HepG2 (cell line): ENCODE measurements around the gene ENG. TPM values are rescaled to one million over a fixed set of nuclear protein-coding genes. Genes with fewer than 3 reads are reported as not detected.

Source experiments
- EP300 ChIP-seq, 3 experiments: sonication (generic) in 1 of 3; formaldehyde crosslinking in 1 of 3; IDR thresholded peaks; 2 replicates each; pipeline versions ENCODE4 v1.5.1 to v1.6.1; 2011 to 2020; ENCODE audit warnings: low read depth in 2 of 3, low read length in 2 of 3, borderline replicate concordance in 1 of 3, improper control_type of control experiment in 1 of 3, mild to moderate bottlenecking in 1 of 3, missing genetic modification reagents in 1 of 3, moderate library complexity in 1 of 3
- FLYWCH1 ChIP-seq: sonication (generic); formaldehyde crosslinking; IDR thresholded peaks from 2 replicates; pipeline ENCODE4 v1.8.1; 2023; ENCODE audit warnings: mild to moderate bottlenecking, missing genetic modification reagents
- FOXM1 ChIP-seq: sonication (generic); formaldehyde crosslinking; IDR thresholded peaks from 2 replicates; pipeline ENCODE4 v1.5.0; 2020; ENCODE audit warnings: missing genetic modification reagents
- HIVEP1 ChIP-seq: sonication (generic); formaldehyde crosslinking; IDR thresholded peaks from 2 replicates; pipeline ENCODE4 v1.4.0; 2020; ENCODE audit warnings: mild to moderate bottlenecking, missing genetic modification reagents
- HOXA5 ChIP-seq: sonication (generic); formaldehyde crosslinking; IDR thresholded peaks from 2 replicates; pipeline ENCODE4 v1.4.0; 2020; ENCODE audit warnings: missing genetic modification reagents
- KAT2B ChIP-seq: fragments of 150-350 bp; IDR thresholded peaks from 2 replicates; pipeline ENCODE4 v1.6.1; 2014; ENCODE audit warnings: low read depth, low read length, borderline replicate concordance
- KAT8 ChIP-seq: IDR thresholded peaks from 2 replicates; pipeline ENCODE4 v1.6.1; 2016; ENCODE audit warnings: missing genetic modification reagents, missing compliant biosample characterization
- POLR2AphosphoS2 ChIP-seq: IDR thresholded peaks from 2 replicates; pipeline ENCODE4 v1.6.1; 2011; ENCODE audit warnings: low read depth, low read length, improper control_type of control experiment
- RNF2 ChIP-seq: fragments of 450-650 bp; conservative IDR thresholded peaks from 2 replicates; pipeline ENCODE4 v1.6.1; 2016; ENCODE audit warnings: low read depth
- SKIL ChIP-seq: sonication (generic); formaldehyde crosslinking; IDR thresholded peaks from 2 replicates; pipeline ENCODE4 v1.8.0; 2022; ENCODE audit warnings: missing genetic modification reagents, mild to moderate bottlenecking, moderate library complexity, borderline replicate concordance
- SP4 ChIP-seq: sonication (generic); formaldehyde crosslinking; IDR thresholded peaks from 2 replicates; pipeline ENCODE4 v1.8.1; 2023; ENCODE audit warnings: mild to moderate bottlenecking, missing genetic modification reagents
- TRIM24 ChIP-seq: sonication (generic); formaldehyde crosslinking; IDR thresholded peaks from 2 replicates; pipeline ENCODE4 v1.8.0; 2022; ENCODE audit warnings: mild to moderate bottlenecking, missing genetic modification reagents
- XBP1 ChIP-seq: sonication (generic); formaldehyde crosslinking; IDR thresholded peaks from 2 replicates; pipeline ENCODE4 v1.5.0; 2020; ENCODE audit warnings: missing genetic modification reagents
- ZNF224 ChIP-seq: sonication (generic); formaldehyde crosslinking; IDR thresholded peaks from 2 replicates; pipeline ENCODE4 v1.5.0; 2020; ENCODE audit warnings: mild to moderate bottlenecking, missing genetic modification reagents
- ZNF350 ChIP-seq: sonication (generic); formaldehyde crosslinking; IDR thresholded peaks from 2 replicates; pipeline ENCODE4 v1.4.0; 2020; ENCODE audit warnings: mild to moderate bottlenecking, low read depth, missing genetic modification reagents, borderline replicate concordance
- ZNF383 ChIP-seq: sonication (generic); formaldehyde crosslinking; IDR thresholded peaks from 2 replicates; pipeline ENCODE4 v1.4.0; 2020; ENCODE audit warnings: missing genetic modification reagents, mild to moderate bottlenecking, borderline replicate concordance
- ZNF484 ChIP-seq: sonication (generic); formaldehyde crosslinking; IDR thresholded peaks from 2 replicates; pipeline ENCODE4 v1.5.1; 2020; ENCODE audit warnings: mild to moderate bottlenecking, low read depth, missing genetic modification reagents, borderline replicate concordance
- ZNF570 ChIP-seq: sonication (generic); formaldehyde crosslinking; IDR thresholded peaks from 2 replicates; pipeline ENCODE4 v1.4.0; 2020; ENCODE audit warnings: mild to moderate bottlenecking, missing genetic modification reagents, borderline replicate concordance
- polyA plus RNA-seq, 8 experiments: library from polyadenylated mRNA; depleted of rRNA in 3 of 8; stranded (reverse) in 7 of 8; unstranded in 1 of 8; fragments of >200 nt; fragmentation: Illumina TruSeq in 4 of 8; extraction: Trizol in 4 of 8; gene quantifications; 2 replicates each; pipeline versions ENCODE4 v1.2.1 to v1.2.3, GENCODE V29; 2011 to 2016; ENCODE audit warnings: low read depth in 4 of 8, missing spikeins in 1 of 8, mixed read lengths in 1 of 8; ENCODE audit not compliant: insufficient read depth in 1 of 8
- total RNA-seq, 5 experiments: library from RNA; depleted of rRNA; stranded (reverse); fragments of >200 nt; fragmentation: Illumina TruSeq; extraction: Trizol; gene quantifications; 2 replicates each; pipeline ENCODE4 v1.2.3, GENCODE V29; 2016; ENCODE audit warnings: low read depth in 1 of 5
- TF ChIP-seq, protein P1 (sequence below): IDR thresholded peaks from 2 replicates; pipeline ENCODE4 v1.6.1; 2016; ENCODE audit warnings: mild to moderate bottlenecking
- TF ChIP-seq, protein P2 (sequence below): sonication (generic); formaldehyde crosslinking; IDR thresholded peaks from 2 replicates; pipeline ENCODE4 v1.4.0; 2020; ENCODE audit warnings: missing genetic modification reagents
- TF ChIP-seq, protein P3 (sequence below): sonication (generic); formaldehyde crosslinking; IDR thresholded peaks from 2 replicates; pipeline ENCODE4 v1.4.0; 2020; ENCODE audit warnings: mild to moderate bottlenecking, missing genetic modification reagents
- TF ChIP-seq, protein P4 (sequence below): sonication (generic); formaldehyde crosslinking; IDR thresholded peaks from 2 replicates; pipeline ENCODE4 v1.5.0; 2020; ENCODE audit warnings: mild to moderate bottlenecking, missing genetic modification reagents

ENG gene
- total and polyA plus RNA-seq, 2 of the 13 experiments (the other 11 are each of a cell fraction or from before 2014, with no cell fraction given): 0.02 to 1.1 TPM

DNA sequence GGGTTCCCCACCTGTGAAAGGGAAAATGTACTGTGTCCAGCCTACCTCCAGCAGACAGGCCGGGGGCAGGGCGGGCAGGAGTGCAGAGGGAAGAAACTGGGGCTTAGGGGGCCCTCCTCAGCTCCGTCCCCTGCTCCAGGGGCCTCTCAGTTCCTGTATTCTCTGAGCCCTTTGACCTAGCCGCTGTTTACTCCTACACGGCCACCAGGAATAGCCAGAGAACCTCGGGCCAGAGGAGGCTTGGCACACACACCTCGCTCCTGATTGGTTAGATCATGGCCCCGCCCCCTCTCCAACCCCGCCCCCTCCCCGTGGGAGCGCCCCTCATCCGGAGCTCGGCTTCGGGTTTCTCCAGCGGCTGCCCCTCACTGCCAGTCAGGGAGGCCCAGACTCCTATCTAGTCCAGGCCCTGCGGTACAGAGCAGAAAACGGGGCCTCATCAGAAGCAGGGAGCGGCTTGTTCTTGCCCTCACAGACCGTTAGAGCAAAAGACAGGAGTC lies 42.8 kb upstream of the ENG start (continued):
- TF ChIP-seq POLR2AphosphoS2: no peak
- TF ChIP-seq HIVEP1: peak; percentile 41; the same call in 1 of the 2 replicates
- no peak for TF ChIP-seq ZNF224
- no peak for TF ChIP-seq SKIL (CRISPR knock-in tag)
- peak; percentile 59; the same call in 1 of the 2 replicates for TF ChIP-seq SP4 (CRISPR knock-in tag)
- TF ChIP-seq, protein P1, sequence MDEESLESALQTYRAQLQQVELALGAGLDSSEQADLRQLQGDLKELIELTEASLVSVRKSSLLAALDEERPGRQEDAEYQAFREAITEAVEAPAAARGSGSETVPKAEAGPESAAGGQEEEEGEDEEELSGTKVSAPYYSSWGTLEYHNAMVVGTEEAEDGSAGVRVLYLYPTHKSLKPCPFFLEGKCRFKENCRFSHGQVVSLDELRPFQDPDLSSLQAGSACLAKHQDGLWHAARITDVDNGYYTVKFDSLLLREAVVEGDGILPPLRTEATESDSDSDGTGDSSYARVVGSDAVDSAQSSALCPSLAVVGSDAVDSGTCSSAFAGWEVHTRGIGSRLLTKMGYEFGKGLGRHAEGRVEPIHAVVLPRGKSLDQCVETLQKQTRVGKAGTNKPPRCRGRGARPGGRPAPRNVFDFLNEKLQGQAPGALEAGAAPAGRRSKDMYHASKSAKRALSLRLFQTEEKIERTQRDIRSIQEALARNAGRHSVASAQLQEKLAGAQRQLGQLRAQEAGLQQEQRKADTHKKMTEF (CRISPR knock-in tag): peak; percentile 58
- no peak for TF ChIP-seq XBP1 (CRISPR knock-in tag)
- no peak for TF ChIP-seq FOXM1 (CRISPR knock-in tag)
- TF ChIP-seq, protein P2, sequence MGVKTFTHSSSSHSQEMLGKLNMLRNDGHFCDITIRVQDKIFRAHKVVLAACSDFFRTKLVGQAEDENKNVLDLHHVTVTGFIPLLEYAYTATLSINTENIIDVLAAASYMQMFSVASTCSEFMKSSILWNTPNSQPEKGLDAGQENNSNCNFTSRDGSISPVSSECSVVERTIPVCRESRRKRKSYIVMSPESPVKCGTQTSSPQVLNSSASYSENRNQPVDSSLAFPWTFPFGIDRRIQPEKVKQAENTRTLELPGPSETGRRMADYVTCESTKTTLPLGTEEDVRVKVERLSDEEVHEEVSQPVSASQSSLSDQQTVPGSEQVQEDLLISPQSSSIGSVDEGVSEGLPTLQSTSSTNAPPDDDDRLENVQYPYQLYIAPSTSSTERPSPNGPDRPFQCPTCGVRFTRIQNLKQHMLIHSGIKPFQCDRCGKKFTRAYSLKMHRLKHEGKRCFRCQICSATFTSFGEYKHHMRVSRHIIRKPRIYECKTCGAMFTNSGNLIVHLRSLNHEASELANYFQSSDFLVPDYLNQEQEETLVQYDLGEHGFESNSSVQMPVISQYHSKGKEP: no peak
- TF ChIP-seq, protein P3, sequence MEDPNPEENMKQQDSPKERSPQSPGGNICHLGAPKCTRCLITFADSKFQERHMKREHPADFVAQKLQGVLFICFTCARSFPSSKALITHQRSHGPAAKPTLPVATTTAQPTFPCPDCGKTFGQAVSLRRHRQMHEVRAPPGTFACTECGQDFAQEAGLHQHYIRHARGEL (CRISPR knock-in tag): no peak
- TF ChIP-seq FLYWCH1 (CRISPR knock-in tag): no peak
- no peak for TF ChIP-seq KAT2B
- TF ChIP-seq TRIM24: no peak
- TF ChIP-seq ZNF484 (CRISPR knock-in tag): no peak
- TF ChIP-seq HOXA5 (CRISPR knock-in tag): no peak
- no peak for TF ChIP-seq KAT8 (CRISPR knock-in tag)
- TF ChIP-seq EP300 (IDR thresholded peaks at IDR 0.05; ENCODE audit: low read depth in 2 of 2, low read length in 2 of 2): peak in 1 of 2 experiments; percentile 79; a peak in 2 of 4 replicates
- TF ChIP-seq EP300 (CRISPR knock-in tag; IDR thresholded peaks at IDR 0.05; ENCODE audit: borderline replicate concordance): peak; percentile 62; the same call in 1 of the 2 replicates
- TF ChIP-seq, protein P4, sequence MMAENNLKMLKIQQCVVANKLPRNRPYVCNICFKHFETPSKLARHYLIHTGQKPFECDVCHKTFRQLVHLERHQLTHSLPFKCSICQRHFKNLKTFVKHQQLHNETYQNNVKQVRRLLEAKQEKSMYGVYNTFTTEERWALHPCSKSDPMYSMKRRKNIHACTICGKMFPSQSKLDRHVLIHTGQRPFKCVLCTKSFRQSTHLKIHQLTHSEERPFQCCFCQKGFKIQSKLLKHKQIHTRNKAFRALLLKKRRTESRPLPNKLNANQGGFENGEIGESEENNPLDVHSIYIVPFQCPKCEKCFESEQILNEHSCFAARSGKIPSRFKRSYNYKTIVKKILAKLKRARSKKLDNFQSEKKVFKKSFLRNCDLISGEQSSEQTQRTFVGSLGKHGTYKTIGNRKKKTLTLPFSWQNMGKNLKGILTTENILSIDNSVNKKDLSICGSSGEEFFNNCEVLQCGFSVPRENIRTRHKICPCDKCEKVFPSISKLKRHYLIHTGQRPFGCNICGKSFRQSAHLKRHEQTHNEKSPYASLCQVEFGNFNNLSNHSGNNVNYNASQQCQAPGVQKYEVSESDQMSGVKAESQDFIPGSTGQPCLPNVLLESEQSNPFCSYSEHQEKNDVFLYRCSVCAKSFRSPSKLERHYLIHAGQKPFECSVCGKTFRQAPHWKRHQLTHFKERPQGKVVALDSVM (CRISPR knock-in tag): no peak; the same call in 1 of the 2 replicates
- no peak for TF ChIP-seq ZNF383 (CRISPR knock-in tag)
- no peak for TF ChIP-seq RNF2
- no peak for TF ChIP-seq ZNF570 (CRISPR knock-in tag)
- TF ChIP-seq ZNF350: peak; percentile 44; the same call in 1 of the 2 replicates
